ENCODE results near the gene ITLN1.
"Not testable (repeated sequence)": the region's sequence is repeated elsewhere in the genome, so short reads cannot be mapped to it uniquely, and the experiment has no call there.

ITLN1 gene

GRCh38 chr1:160885042-160885441, at the start of gene ITLN1:
ITLN1 (minus strand) TSS chr1:160885180; CDS start chr1:160884877, 303 bp downstream.
- DNase-seq, result no peak

GRCh38 chr1:160933305-160933704, 48.3 kb upstream of the ITLN1 start:
- DNase-seq, result not testable (repeated sequence)

- DNase-seq, result no peak
These were observed 40.8 kb upstream of the ITLN1 start for GRCh38 chr1:160925652-160926244.

- DNase-seq, result no peak
These were observed 40.0 kb upstream of the ITLN1 start for GRCh38 chr1:160924791-160925651.

- DNase-seq, result no peak
These were observed 31.7 kb upstream of the ITLN1 start for GRCh38 chr1:160916666-160917065.

- DNase-seq, result not testable (repeated sequence)
These were observed 28.2 kb upstream of the ITLN1 start for GRCh38 chr1:160913229-160913628.

- DNase-seq, result no peak
These were observed 26.9 kb upstream of the ITLN1 start for GRCh38 chr1:160911925-160912324.

GRCh38 chr1:160911441-160911840, 26.5 kb upstream of the ITLN1 start:
- no peak for DNase-seq

- DNase-seq, result no peak
These were observed 25.3 kb upstream of the ITLN1 start for GRCh38 chr1:160910170-160910750.

GRCh38 chr1:160907976-160908375, 23.0 kb upstream of the ITLN1 start:
- DNase-seq, result no peak

GRCh38 chr1:160905617-160905989, 20.6 kb upstream of the ITLN1 start:
- DNase-seq, result no peak

GRCh38 chr1:160904783-160905616, 20.0 kb upstream of the ITLN1 start:
- no peak for DNase-seq

GRCh38 chr1:160902251-160902650, 17.3 kb upstream of the ITLN1 start:
- not testable (repeated sequence) for DNase-seq

GRCh38 chr1:160901768-160902167, 16.8 kb upstream of the ITLN1 start:
- DNase-seq, result no peak

GRCh38 chr1:160900683-160901082, 15.7 kb upstream of the ITLN1 start:
- not testable (repeated sequence) for DNase-seq

GRCh38 chr1:160894368-160895135, 9.6 kb upstream of the ITLN1 start:
- not testable (repeated sequence) for DNase-seq

GRCh38 chr1:160891474-160891873, 6.5 kb upstream of the ITLN1 start:
- DNase-seq, result no peak

- DNase-seq, result no peak
These were observed 3.9 kb upstream of the ITLN1 start for GRCh38 chr1:160888926-160889325.

- DNase-seq, result no peak
These were observed 2.1 kb upstream of the ITLN1 start for GRCh38 chr1:160887071-160887470.

- no peak for DNase-seq
These were observed 401 bp downstream of the ITLN1 start for GRCh38 chr1:160884579-160884978.

GRCh38 chr1:160883581-160884513, 1.1 kb downstream of the ITLN1 start:
- no peak for DNase-seq

Measured in GDM1 (cell line).